ENCODE measurements around the gene LPP. TPM values are rescaled to one million over a fixed set of nuclear protein-coding genes. Genes with fewer than 3 reads are reported as not detected.

The LPP gene
- total and polyA plus RNA-seq, 9 of the 15 experiments (the other 6 are each of a cell fraction or from before 2014, with no cell fraction given): 0.07 to 0.18 TPM; not detected in 7

GRCh38 chr3:188523291-188523690 lies 369.3 kb downstream of the LPP start:
- Histone ChIP-seq H4K20me1 (replicated peaks; ENCODE audit: control insufficient read depth, insufficient read depth, low read length) (no peaks in the 10 kb centered on the region), H3K27me3 (ENCODE audit: control insufficient read depth in 2 of 2, insufficient read depth in 2 of 2, low read length in 2 of 2) (no peaks in the 10 kb centered on the region), H3K4me1 (replicated peaks in 1 of 2; ENCODE audit: control insufficient read depth in 2 of 2, insufficient read depth in 2 of 2, low read length in 2 of 2) (no peaks in the 10 kb centered on the region), H3K9me3 (replicated peaks; ENCODE audit: control insufficient read depth, insufficient read depth, low read depth, low read length) (no peaks in the 10 kb centered on the region; the same call in 1 of the 2 replicates), H3K4me3 (no peak overlapping the region), H2AFZ (ENCODE audit: low read depth, low read length) (no peak overlapping the region), H3K4me2 (ENCODE audit: insufficient read depth, low read length) (no peak overlapping the region), H3K9me1 (ENCODE audit: control insufficient read depth, insufficient read depth, low read length) (no peaks in the 10 kb centered on the region), H3K36me3 (ENCODE audit: control insufficient read depth, insufficient read depth, low read length) (no peaks in the 10 kb centered on the region), H3K27ac (ENCODE audit: extremely low read depth, low read depth, low read length) (no peak overlapping the region), H3K9ac (ENCODE audit: insufficient read depth in 1 of 2, low read depth in 2 of 2, low read length in 2 of 2) (no peak overlapping the region), H3K79me2 (ENCODE audit: control insufficient read depth, insufficient read depth, low read length) (no peaks in the 10 kb centered on the region)
- no peak for DNase-seq (ENCODE audit: extremely low read depth in 1 of 4, low spot score in 3 of 4)
- ChIA-PET POLR2A (no interaction called here), CTCF (ENCODE audit: low intra/inter-chr PET ratio) (no interaction called here)
- no peak for FAIRE-seq
- in situ Hi-C loops (cut with MboI): no loop called here
- no peak for TF ChIP-seq ETS1 (conservative IDR thresholded peaks at IDR 0.05; ENCODE audit: control insufficient read depth, low read depth, low read length)
- no peak for TF ChIP-seq ZNF274 (IDR thresholded peaks at IDR 0.05; ENCODE audit: borderline replicate concordance, low read depth, low read length)
- no peak for TF ChIP-seq HMGXB4 (CRISPR knock-in tag; IDR thresholded peaks at IDR 0.05)
- TF ChIP-seq ZNF263 (CRISPR knock-in tag; IDR thresholded peaks at IDR 0.05; ENCODE audit: borderline replicate concordance): no peak
- TF ChIP-seq SREBF2 (CRISPR knock-in tag; IDR thresholded peaks at IDR 0.05): no peak
- TF ChIP-seq HINFP (tag; conservative IDR thresholded peaks at IDR 0.05; ENCODE audit: low read depth): no peak
- no peak for TF ChIP-seq CBFB (CRISPR knock-in tag; IDR thresholded peaks at IDR 0.05)
- no peak for TF ChIP-seq RBM39 (optimal IDR thresholded peaks at IDR 0.05; ENCODE audit: low read depth, low read length)
- WGBS (ENCODE audit: insufficient coverage, low coverage, missing lambda C conversion rate): 0% methylated on average over 5 of the region's 5 CpGs
- intact Hi-C loops (cut with micrococcal nuclease): no loop called here
- no TSS peak for BruUV-seq (replicated peaks)
- ATAC-seq: no peak

All from K562 (cell line).